Amniotic stem cell (primary cell): ENCODE measurements around the gene PHACTR3.

Experiments used
- DNase-seq: peaks from one replicate; lab custom pipeline; 2025; lab: John Stamatoyannopoulos, UW

The PHACTR3 gene

GRCh38 chr20:59622496-59622895 lies 18.2 kb downstream of the PHACTR3 start:
- DNase-seq, result no peak

GRCh38 chr20:59623133-59623532 lies 18.8 kb downstream of the PHACTR3 start:
- DNase-seq, result no peak

GRCh38 chr20:59623583-59623982 lies 19.2 kb downstream of the PHACTR3 start:
- no peak for DNase-seq

GRCh38 chr20:59624401-59624800 lies 20.1 kb downstream of the PHACTR3 start:
- no peak for DNase-seq

GRCh38 chr20:59625214-59625922 lies 21.0 kb downstream of the PHACTR3 start:
- no peak for DNase-seq

GRCh38 chr20:59627298-59627697 lies 23.0 kb downstream of the PHACTR3 start:
- no peak for DNase-seq

- no peak for DNase-seq
Measured at GRCh38 chr20:59628171-59628570, 23.8 kb downstream of the PHACTR3 start.

GRCh38 chr20:59629141-59630045 lies 25.1 kb downstream of the PHACTR3 start:
- DNase-seq, result no peak

- DNase-seq, result no peak
Measured at GRCh38 chr20:59630526-59630925, 26.2 kb downstream of the PHACTR3 start.

- DNase-seq, result no peak
Measured at GRCh38 chr20:59631751-59632540, 27.6 kb downstream of the PHACTR3 start.

GRCh38 chr20:59632541-59633113 lies 28.3 kb downstream of the PHACTR3 start:
- DNase-seq, result no peak

- no peak for DNase-seq
Measured at GRCh38 chr20:59633656-59634251, 29.4 kb downstream of the PHACTR3 start.

GRCh38 chr20:59634435-59635005 lies 30.2 kb downstream of the PHACTR3 start:
- no peak for DNase-seq

- DNase-seq, result no peak
Measured at GRCh38 chr20:59636766-59637370, 32.5 kb downstream of the PHACTR3 start.

GRCh38 chr20:59640267-59640666 lies 35.9 kb downstream of the PHACTR3 start:
- DNase-seq, result no peak

- no peak for DNase-seq
Measured at GRCh38 chr20:59643615-59644061, 39.3 kb downstream of the PHACTR3 start.

GRCh38 chr20:59644371-59644939 lies 40.1 kb downstream of the PHACTR3 start:
- no peak for DNase-seq

GRCh38 chr20:59645271-59645670 lies 40.9 kb downstream of the PHACTR3 start:
- DNase-seq, result no peak

- no peak for DNase-seq
Measured at GRCh38 chr20:59645761-59646171, 41.4 kb downstream of the PHACTR3 start.

GRCh38 chr20:59646487-59646886 lies 42.1 kb downstream of the PHACTR3 start:
- no peak for DNase-seq
